B cell (primary cell): Measurements from ENCODE around the gene ATG13.

Experiments
- CTCF ChIP-seq: fragments of 200-600 bp; IDR thresholded peaks from one replicate; pipeline ENCODE4 v1.8.0; 2022; ENCODE audit warnings: antibody characterized with exemption, mild to moderate bottlenecking
- EZH2 ChIP-seq: IDR thresholded peaks from 2 replicates; pipeline ENCODE4 v1.6.1; 2012; ENCODE audit warnings: borderline replicate concordance, low read depth, mild to moderate bottlenecking, moderate library complexity, low read length; ENCODE audit not compliant: insufficient read depth, poor library complexity, severe bottlenecking

GRCh38 chr11:46618837-46619236 lies 1.5 kb downstream of the ATG13 start:
- TF ChIP-seq CTCF, result no peak
- TF ChIP-seq EZH2, result no peak
